ENCODE data around the gene PLB1. TPM values are rescaled to one million over a fixed set of nuclear protein-coding genes. Genes with fewer than 3 reads are reported as not detected.
A peak's percentile ranks its signal among the peaks of the same experiment; 100 is the strongest.

Gene PLB1
- total RNA-seq, 2 experiments from 2014 or later: 1.3 to 1.6 TPM

DNA sequence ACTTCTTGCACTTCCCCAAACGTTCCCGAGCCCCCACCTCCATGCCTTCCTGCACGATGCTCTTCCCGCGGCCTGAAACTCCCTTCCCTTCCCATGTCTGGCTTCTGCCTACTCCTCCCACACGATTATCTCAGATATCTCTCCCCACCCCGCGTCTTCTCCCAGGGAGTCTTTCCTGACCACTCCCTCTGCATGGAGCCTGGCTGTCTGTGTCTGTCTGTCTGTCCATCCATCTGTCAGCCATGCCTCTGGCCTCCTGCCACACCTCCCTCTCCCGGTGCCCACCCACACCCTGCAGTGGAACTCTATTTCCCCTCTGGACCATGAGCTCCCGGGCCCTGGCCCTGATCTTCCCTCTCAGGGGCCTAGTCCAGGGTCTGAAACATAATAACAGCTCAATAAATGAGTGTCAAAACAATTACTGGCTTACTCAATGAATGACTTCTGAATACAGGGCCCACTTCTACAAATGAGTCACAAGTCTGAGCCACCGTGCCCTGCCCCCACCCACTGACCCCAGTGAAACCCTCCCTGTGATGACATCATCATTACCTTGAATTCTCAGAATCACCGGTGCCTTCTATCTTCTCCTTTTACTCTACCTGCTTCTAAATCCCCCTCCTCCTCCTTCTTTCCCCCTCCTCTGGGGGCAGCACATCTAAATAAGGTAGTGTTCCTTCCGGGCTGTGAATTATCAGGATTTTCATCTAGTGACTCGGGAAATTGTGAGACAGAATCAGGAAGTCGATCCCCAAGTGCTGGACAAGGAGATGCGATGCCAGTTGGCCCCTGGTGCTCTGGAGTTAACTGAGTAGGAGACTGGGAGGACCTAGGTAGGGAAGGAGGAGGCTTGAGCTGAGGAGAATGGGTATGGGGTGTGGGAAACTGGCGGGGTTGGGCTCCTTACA lies 46.1 kb upstream of the PLB1 start:
- DNase-seq (peak in 7 of 14 experiments; percentile 17 to 63 (median 29)), ATAC-seq (ENCODE audit: poor library complexity) (no peak)
- Histone ChIP-seq H3K36me3 (ENCODE audit: insufficient read depth, low read length) (no peaks in the 10 kb centered on the region), H3K9me3 (ENCODE audit: control insufficient read depth in 1 of 2, insufficient read depth in 1 of 2, low read length in 2 of 2) (no peaks in the 10 kb centered on the region), H3K27me3 (ENCODE audit: control insufficient read depth in 1 of 2, insufficient read depth in 2 of 2, low read length in 2 of 2) (no peaks in the 10 kb centered on the region), H3K4me1 (ENCODE audit: insufficient read depth, low read length) (peaks cover 11% of the 10 kb centered on the region), H3K4me3 (ENCODE audit: low read length) (no peak overlapping the region), H3K27ac (ENCODE audit: low read depth in 1 of 2, low read length in 2 of 2) (no peak overlapping the region)
- intact Hi-C loops (cut with DNase I, micrococcal nuclease): loop anchor here (2.0 to 5.0 kb wide), 5 partner anchors 42 to 642 kb away; partner anchors contain the start of gene FOSL2 (in 1 of the 2)
- POLR2A ChIA-PET: interaction anchor here (0.9 kb wide), 1 partner anchor 57 kb away, joined by 3 read pairs; the partner anchor contains the start of gene FOSL2
- no peak overlapping the region for H3K27ac Mint-ChIP-seq
- no peaks in the 10 kb centered on the region for H3K27me3 Mint-ChIP-seq
- CTCF ChIA-PET: no interaction called here
- H3K4me3 Mint-ChIP-seq: no peak overlapping the region
- H3K4me1 Mint-ChIP-seq (ENCODE audit: low read depth): no peaks in the 10 kb centered on the region
- H3K9me3 Mint-ChIP-seq: no peaks in the 10 kb centered on the region
- no peaks in the 10 kb centered on the region for H3K36me3 Mint-ChIP-seq (ENCODE audit: low read depth)
- TF ChIP-seq, protein P1, sequence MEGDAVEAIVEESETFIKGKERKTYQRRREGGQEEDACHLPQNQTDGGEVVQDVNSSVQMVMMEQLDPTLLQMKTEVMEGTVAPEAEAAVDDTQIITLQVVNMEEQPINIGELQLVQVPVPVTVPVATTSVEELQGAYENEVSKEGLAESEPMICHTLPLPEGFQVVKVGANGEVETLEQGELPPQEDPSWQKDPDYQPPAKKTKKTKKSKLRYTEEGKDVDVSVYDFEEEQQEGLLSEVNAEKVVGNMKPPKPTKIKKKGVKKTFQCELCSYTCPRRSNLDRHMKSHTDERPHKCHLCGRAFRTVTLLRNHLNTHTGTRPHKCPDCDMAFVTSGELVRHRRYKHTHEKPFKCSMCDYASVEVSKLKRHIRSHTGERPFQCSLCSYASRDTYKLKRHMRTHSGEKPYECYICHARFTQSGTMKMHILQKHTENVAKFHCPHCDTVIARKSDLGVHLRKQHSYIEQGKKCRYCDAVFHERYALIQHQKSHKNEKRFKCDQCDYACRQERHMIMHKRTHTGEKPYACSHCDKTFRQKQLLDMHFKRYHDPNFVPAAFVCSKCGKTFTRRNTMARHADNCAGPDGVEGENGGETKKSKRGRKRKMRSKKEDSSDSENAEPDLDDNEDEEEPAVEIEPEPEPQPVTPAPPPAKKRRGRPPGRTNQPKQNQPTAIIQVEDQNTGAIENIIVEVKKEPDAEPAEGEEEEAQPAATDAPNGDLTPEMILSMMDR (IDR thresholded peaks at IDR 0.05): no peak

DNA sequence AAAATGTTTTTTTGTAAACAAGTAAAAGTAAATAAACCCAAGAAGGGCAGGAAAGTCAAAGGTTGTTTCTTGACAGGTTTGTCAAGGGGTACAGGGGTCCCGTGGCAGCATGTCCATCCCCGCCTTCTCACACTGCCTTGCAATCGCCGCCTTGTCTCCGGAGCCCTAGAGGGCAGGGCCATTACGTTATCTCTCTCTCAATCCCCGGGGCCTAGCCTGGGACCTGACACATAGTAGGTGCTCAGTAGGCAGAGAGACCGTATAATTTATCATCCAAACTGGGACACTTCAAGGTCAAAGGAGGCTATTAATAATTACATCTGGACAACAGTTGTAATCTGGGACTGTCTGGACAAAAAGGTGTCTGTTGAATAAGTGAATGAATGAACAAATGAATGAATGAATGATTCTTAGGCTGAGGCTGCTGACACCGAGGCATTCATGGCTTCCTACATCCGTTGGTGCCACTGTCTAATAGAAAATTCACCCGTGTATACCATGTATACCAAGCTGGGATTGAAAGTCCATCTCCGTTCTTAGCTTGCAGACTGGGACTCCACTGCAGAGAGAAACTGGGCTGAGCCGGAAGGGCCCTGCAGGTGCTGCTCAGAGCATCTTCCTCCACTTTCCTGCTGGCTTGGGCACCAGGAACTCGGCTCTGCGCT lies 44.8 kb upstream of the PLB1 start:
- Histone ChIP-seq H3K4me1 (ENCODE audit: insufficient read depth, low read length) (peaks cover 11% of the 10 kb centered on the region), H3K27me3 (ENCODE audit: control insufficient read depth in 1 of 2, insufficient read depth in 2 of 2, low read length in 2 of 2) (no peaks in the 10 kb centered on the region), H3K27ac (ENCODE audit: low read depth in 1 of 2, low read length in 2 of 2) (no peak overlapping the region), H3K4me3 (ENCODE audit: low read length) (no peak overlapping the region), H3K9me3 (ENCODE audit: control insufficient read depth in 1 of 2, insufficient read depth in 1 of 2, low read length in 2 of 2) (no peaks in the 10 kb centered on the region), H3K36me3 (ENCODE audit: insufficient read depth, low read length) (no peaks in the 10 kb centered on the region)
- DNase-seq (no peak), ATAC-seq (ENCODE audit: poor library complexity) (no peak)
- intact Hi-C loops (cut with DNase I, micrococcal nuclease): loop anchor here (2.0 to 5.0 kb wide), 5 partner anchors 44 to 644 kb away; partner anchors contain the start of gene FOSL2 (in 1 of the 2)
- H3K27ac Mint-ChIP-seq: no peak overlapping the region
- H3K9me3 Mint-ChIP-seq: no peaks in the 10 kb centered on the region
- TF ChIP-seq, protein P1 (IDR thresholded peaks at IDR 0.05): no peak
- no peaks in the 10 kb centered on the region for H3K4me1 Mint-ChIP-seq (ENCODE audit: low read depth)
- H3K27me3 Mint-ChIP-seq: no peaks in the 10 kb centered on the region
- no peaks in the 10 kb centered on the region for H3K36me3 Mint-ChIP-seq (ENCODE audit: low read depth)
- ChIA-PET POLR2A (no interaction called here), CTCF (no interaction called here)
- H3K4me3 Mint-ChIP-seq: no peak overlapping the region

DNA sequence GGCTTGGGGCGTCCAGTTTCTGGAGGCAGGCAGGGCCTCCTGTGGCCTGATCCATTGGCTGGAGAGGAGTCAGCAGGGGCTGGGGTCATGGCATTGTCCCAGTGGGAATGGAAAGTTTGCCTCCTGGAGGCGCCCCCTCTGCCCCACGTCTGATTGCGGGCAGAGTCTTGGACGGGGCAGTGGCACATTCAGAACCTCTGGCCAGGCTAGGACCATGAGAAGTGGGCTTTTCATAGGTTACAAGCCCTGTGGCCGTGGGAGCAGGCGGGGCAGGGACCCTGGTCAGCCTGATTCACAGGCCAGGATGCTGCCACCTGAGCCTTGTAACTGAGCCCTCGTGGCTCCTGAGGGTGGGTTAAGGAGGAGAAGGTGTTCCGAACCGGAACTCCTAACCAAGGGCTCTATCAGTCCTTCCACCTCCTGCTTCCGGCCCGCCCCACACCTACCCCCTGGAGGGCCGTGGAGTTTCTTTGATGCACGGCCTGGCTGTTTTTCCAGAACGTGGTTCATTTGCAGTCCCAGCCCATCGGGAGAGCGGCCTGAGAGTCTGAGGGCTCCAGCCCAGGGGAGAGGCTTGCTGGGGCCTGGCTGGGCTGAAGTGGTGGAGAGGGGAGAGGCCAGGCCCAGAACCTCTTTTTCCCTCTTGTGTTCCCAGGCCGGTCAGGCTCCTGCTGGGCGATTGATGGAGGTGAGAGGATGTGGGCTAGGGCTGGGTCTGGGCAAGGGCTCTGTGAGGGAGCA lies 43.9 kb upstream of the PLB1 start:
- H3K27ac Mint-ChIP-seq: no peak overlapping the region
- Histone ChIP-seq H3K27ac (ENCODE audit: low read depth in 1 of 2, low read length in 2 of 2) (no peak overlapping the region), H3K9me3 (ENCODE audit: control insufficient read depth in 1 of 2, insufficient read depth in 1 of 2, low read length in 2 of 2) (no peaks in the 10 kb centered on the region), H3K4me1 (ENCODE audit: insufficient read depth, low read length) (peaks cover 11% of the 10 kb centered on the region), H3K4me3 (ENCODE audit: low read length) (no peak overlapping the region), H3K36me3 (ENCODE audit: insufficient read depth, low read length) (no peaks in the 10 kb centered on the region), H3K27me3 (ENCODE audit: control insufficient read depth in 1 of 2, insufficient read depth in 2 of 2, low read length in 2 of 2) (no peaks in the 10 kb centered on the region)
- CTCF ChIA-PET: interaction anchor here (1.0 to 1.4 kb wide), 4 partner anchors 59 to 748 kb away, joined by 3 to 9 read pairs (median 3); no protein-coding TSS in a partner anchor
- intact Hi-C loops (cut with DNase I, micrococcal nuclease): loop anchor here (1.0 to 5.0 kb wide), 8 partner anchors 45 to 749 kb away; partner anchors contain the start of gene FOSL2 (in 1 of the 2)
- POLR2A ChIA-PET: no interaction called here
- no peak for DNase-seq
- no peaks in the 10 kb centered on the region for H3K27me3 Mint-ChIP-seq
- no peak for ATAC-seq (ENCODE audit: poor library complexity)
- TF ChIP-seq, protein P1 (IDR thresholded peaks at IDR 0.05): no peak
- H3K9me3 Mint-ChIP-seq: no peaks in the 10 kb centered on the region
- no peak overlapping the region for H3K4me3 Mint-ChIP-seq
- H3K4me1 Mint-ChIP-seq (ENCODE audit: low read depth): no peaks in the 10 kb centered on the region
- no peaks in the 10 kb centered on the region for H3K36me3 Mint-ChIP-seq (ENCODE audit: low read depth)

Data from CD4-positive, alpha-beta T cell (primary cell).